Measurements from ENCODE around the gene ADORA2B. TPM values are rescaled to one million over a fixed set of nuclear protein-coding genes. Genes with fewer than 3 reads are reported as not detected.

The ADORA2B gene
- total RNA-seq, 1 donor = 50.5 TPM

DNA sequence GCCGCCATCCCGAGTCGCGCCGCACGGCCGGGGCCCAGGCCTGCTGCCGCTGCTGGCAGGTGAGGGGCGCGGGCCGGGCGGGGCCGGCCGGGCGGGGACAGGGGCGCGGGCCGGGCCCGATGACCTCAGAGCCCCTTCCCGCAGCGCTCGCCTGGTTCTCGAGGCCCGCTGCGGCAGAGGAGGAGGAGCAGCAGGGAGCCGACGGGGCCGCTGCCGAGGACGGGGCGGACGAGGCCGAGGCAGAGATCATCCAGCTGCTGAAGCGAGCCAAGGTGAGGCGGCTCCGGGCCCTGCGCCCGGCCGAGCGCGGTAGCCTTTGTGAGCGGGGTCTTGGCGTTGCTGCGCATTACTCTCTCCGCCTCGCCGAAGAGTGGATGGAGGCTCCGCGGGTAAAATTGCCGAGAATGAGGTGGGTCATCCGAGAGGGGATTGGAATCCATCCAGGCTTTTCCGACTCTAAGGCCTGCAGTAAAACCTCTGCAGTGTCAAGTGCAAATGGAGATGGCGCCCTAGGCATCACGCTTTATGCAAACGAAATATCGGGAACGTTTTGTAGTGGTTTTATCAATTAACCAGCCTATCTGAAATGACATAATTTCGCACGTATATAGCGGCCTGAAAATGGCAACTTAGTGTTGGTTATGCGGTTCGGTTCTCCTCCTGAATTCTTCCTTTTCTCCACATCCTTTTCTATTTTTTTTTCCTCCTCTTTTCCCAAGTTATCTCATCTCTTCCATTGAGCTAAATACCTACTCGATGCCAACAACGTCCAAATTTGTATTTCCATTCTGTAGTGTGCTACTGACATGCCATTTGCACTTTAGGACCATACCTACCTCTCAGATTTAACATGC lies 55.3 kb downstream of the ADORA2B start:
- H3K4me3 ChIP-seq (ENCODE audit: low read depth, low read length) = peak overlapping the region; percentile 76
- TF ChIP-seq, protein P1, sequence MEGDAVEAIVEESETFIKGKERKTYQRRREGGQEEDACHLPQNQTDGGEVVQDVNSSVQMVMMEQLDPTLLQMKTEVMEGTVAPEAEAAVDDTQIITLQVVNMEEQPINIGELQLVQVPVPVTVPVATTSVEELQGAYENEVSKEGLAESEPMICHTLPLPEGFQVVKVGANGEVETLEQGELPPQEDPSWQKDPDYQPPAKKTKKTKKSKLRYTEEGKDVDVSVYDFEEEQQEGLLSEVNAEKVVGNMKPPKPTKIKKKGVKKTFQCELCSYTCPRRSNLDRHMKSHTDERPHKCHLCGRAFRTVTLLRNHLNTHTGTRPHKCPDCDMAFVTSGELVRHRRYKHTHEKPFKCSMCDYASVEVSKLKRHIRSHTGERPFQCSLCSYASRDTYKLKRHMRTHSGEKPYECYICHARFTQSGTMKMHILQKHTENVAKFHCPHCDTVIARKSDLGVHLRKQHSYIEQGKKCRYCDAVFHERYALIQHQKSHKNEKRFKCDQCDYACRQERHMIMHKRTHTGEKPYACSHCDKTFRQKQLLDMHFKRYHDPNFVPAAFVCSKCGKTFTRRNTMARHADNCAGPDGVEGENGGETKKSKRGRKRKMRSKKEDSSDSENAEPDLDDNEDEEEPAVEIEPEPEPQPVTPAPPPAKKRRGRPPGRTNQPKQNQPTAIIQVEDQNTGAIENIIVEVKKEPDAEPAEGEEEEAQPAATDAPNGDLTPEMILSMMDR (IDR thresholded peaks at IDR 0.05; ENCODE audit: insufficient read depth, low read depth, low read length) = no peak
- peak; percentile 44 for DNase-seq (ENCODE audit: low read depth)

DNA sequence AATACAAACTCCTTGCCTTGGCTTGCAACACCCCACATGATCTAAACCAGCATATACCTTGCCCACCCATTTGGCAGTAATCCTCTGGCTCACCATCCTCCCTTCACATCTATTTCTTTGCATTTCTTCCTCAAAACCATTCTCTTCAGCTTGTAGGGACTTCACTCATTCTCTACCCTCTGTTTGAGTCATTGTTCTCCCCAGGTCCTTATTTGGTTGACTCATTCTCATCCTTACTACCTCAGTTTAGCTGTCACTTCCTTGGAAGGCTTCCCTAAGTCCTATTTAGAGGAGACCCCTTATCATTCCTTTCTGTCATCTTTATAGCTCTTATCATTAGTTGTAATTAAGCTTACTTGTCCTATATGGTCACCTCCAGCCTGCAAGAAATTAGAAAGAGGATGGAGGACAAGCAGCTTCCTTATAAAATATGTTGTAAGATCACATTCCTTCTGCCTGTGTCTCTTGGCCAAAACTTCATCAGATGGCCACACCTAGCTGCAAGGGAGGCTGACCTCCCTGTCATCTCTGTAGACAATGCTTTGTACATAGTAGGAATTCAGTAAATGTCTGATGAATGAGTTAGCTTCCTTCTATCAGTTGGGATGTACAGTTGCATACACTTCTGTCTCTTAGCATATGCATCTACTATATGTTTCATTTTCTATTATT lies 56.4 kb downstream of the ADORA2B start:
- H3K4me3 ChIP-seq (ENCODE audit: low read depth, low read length) = peak overlapping the region; percentile 76
- TF ChIP-seq, protein P1 (IDR thresholded peaks at IDR 0.05; ENCODE audit: insufficient read depth, low read depth, low read length) = no peak
- DNase-seq (ENCODE audit: low read depth) = no peak

DNA sequence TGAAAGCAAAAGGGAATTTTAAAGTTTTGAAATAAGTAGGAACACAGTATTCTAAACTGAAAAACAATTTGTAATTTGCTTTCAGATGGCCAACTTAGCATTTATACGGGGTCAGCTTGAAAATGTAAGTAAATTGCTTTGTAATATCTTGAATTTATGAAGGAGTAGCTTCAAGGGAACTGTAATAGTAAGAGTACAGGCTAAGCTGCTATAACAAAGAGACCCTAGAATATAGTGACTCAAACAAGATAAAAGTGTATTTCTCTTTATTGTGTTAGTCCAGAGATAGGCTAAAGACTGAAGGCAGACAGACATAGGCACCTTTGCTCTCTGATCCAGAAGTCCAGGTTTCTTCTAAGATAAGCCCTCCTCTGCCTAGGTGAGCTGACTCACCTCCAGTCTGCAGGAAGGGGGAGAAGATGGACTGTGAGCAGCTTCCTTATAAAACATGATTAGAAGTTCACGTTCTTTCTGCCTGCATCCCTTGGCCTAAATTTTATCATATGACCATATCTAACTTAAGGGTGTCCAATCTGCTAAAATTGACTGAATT lies 57.9 kb downstream of the ADORA2B start:
- no peak overlapping the region for H3K4me3 ChIP-seq (ENCODE audit: low read depth, low read length)
- TF ChIP-seq, protein P1 (IDR thresholded peaks at IDR 0.05; ENCODE audit: insufficient read depth, low read depth, low read length) = no peak
- DNase-seq (ENCODE audit: low read depth) = no peak

DNA sequence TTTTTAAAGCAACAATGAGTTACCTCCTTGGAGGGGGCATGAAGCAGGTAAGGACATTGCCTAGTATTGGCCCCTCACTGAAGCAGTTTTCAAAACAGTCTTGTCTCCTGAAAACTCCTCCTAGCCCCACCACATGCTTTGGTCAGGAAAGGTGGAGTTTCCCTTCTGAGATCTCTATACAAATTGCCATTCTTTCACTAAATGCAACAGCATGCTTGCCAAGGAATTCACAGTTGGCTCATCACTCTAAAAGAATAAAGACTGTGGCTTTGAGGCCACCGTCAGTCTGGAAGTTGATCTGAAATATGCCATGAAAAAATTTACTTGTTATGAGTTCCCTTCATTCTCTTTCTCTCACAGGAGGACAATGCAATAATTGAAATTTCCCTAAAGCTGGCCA lies 58.9 kb downstream of the ADORA2B start:
- no peak overlapping the region for H3K4me3 ChIP-seq (ENCODE audit: low read depth, low read length)
- DNase-seq (ENCODE audit: low read depth) = no peak
- TF ChIP-seq, protein P1 (IDR thresholded peaks at IDR 0.05; ENCODE audit: insufficient read depth, low read depth, low read length) = no peak

DNA sequence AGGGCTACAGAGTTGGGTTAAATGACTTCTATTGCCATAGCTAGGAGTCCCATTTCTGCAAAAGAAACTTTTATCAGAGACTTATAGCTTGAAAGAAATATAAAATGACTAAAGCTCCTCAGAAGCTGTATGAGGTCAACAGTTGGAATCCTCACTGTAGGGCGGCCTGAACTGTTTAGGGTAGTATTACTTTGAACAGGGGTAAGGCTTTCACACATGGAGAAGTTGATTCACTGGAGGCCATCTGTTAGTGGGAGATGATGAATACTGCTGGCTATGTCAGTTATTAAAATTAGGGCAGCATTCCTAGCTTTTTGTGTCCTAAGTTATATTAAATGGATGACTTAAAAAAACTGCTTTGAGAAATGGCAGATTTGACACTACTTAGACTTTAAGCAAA lies 60.7 kb downstream of the ADORA2B start:
- no peak overlapping the region for H3K4me3 ChIP-seq (ENCODE audit: low read depth, low read length)
- no peak for DNase-seq (ENCODE audit: low read depth)
- TF ChIP-seq, protein P1 (IDR thresholded peaks at IDR 0.05; ENCODE audit: insufficient read depth, low read depth, low read length) = no peak

DNA sequence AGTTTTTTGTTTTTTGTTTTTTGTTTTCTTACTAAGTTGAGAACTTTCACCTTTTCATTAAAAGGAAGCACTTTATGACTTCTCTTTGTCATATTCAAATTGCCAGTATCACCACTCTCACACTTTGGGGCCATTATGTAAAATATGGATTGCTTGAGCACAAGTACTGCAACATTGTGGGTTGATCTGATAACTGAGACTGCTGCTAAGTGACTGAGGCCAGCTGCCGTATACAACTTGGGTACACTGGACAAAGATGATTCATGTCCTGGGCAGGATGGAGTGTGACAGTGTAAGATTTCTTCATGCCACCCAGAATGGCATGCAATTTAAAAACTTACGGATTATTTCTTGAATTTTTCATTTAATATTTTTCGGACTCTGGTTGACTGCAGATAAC lies 62.5 kb downstream of the ADORA2B start:
- no peak overlapping the region for H3K4me3 ChIP-seq (ENCODE audit: low read depth, low read length)
- no peak for DNase-seq (ENCODE audit: low read depth)
- TF ChIP-seq, protein P1 (IDR thresholded peaks at IDR 0.05; ENCODE audit: insufficient read depth, low read depth, low read length) = no peak
